Hepatocyte (in vitro differentiated cells): Measurements from ENCODE around the gene CC2D1A. TPM values are rescaled to one million over a fixed set of nuclear protein-coding genes. Genes with fewer than 3 reads are reported as not detected.

Experiments used
- DNase-seq: peaks from one replicate; pipeline ENCODE4 v3.0.0-alpha.2; 2016; ENCODE audit warnings: low spot score
- H2AFZ ChIP-seq: fragments of 200-600 bp; sonication (generic); 2 replicates; pipeline ENCODE4 v1.6.0; 2016; ENCODE audit warnings: antibody characterized with exemption, mild to moderate bottlenecking
- H3K27ac ChIP-seq: fragments of 200-600 bp; sonication (generic); 2 replicates; pipeline ENCODE4 v1.5.1; 2016; ENCODE audit warnings: mild to moderate bottlenecking
- H3K27me3 ChIP-seq: fragments of 200-600 bp; sonication (generic); 2 replicates; pipeline ENCODE4 v1.6.1; 2016
- H3K36me3 ChIP-seq: fragments of 200-600 bp; sonication (generic); replicated peaks from 2 replicates; pipeline ENCODE4 v1.5.1; 2016; ENCODE audit warnings: low read depth; ENCODE audit not compliant: insufficient read depth
- H3K4me1 ChIP-seq: fragments of 200-600 bp; sonication (generic); 2 replicates; pipeline ENCODE4 v1.5.1; 2016; ENCODE audit warnings: mild to moderate bottlenecking, moderate library complexity; ENCODE audit not compliant: insufficient read depth
- H3K4me2 ChIP-seq: fragments of 200-600 bp; sonication (generic); 2 replicates; pipeline ENCODE4 v1.6.0; 2016
- H3K4me3 ChIP-seq: fragments of 200-600 bp; sonication (generic); 2 replicates; pipeline ENCODE4 v1.5.1; 2016; ENCODE audit warnings: mild to moderate bottlenecking
- H3K79me2 ChIP-seq: fragments of 200-600 bp; sonication (generic); 2 replicates; pipeline ENCODE4 v1.6.0; 2017; ENCODE audit warnings: mild to moderate bottlenecking
- H3K9me2 ChIP-seq: fragments of 200-600 bp; sonication (generic); replicated peaks from 2 replicates; pipeline ENCODE4 v1.6.0; 2017; ENCODE audit warnings: mild to moderate bottlenecking; ENCODE audit not compliant: insufficient read depth
- H3K9me3 ChIP-seq: fragments of 200-600 bp; sonication (generic); 2 replicates; pipeline ENCODE4 v1.5.1; 2016; ENCODE audit warnings: low read depth, mild to moderate bottlenecking
- H4K20me1 ChIP-seq: fragments of 200-600 bp; sonication (generic); 2 replicates; pipeline ENCODE4 v1.6.0; 2016; ENCODE audit warnings: mild to moderate bottlenecking; ENCODE audit not compliant: insufficient read depth, poor library complexity, severe bottlenecking
- CTCF ChIP-seq: fragments of 200-600 bp; sonication (generic); IDR thresholded peaks from 2 replicates; pipeline ENCODE4 v1.5.1; 2016; ENCODE audit warnings: antibody characterized with exemption, mild to moderate bottlenecking; ENCODE audit not compliant: poor library complexity
- EZH2 ChIP-seq: fragments of 200-600 bp; sonication (generic); IDR thresholded peaks from 2 replicates; pipeline ENCODE4 v1.6.1; 2016; ENCODE audit warnings: antibody characterized with exemption, mild to moderate bottlenecking, borderline replicate concordance
- EZH2phosphoT487 ChIP-seq: fragments of 200-600 bp; sonication (generic); IDR thresholded peaks from one replicate; pipeline ENCODE4 v1.6.1; 2018; ENCODE audit warnings: antibody characterized with exemption, mild to moderate bottlenecking, low read depth, moderate library complexity; ENCODE audit not compliant: unreplicated experiment, severe bottlenecking
- WGBS: methylation state at CpG from one replicate; pipeline ENCODE4 v1.1.6; 2016; ENCODE audit warnings: low lambda C conversion rate; ENCODE audit errors: missing lambda C conversion rate; 5-methylcytosine and 5-hydroxymethylcytosine counted together
- polyA plus RNA-seq: library from polyadenylated mRNA; unstranded; fragments of >200 nt; fragmentation: Nextera tagmentation; extraction: Ambion mirVana; gene quantifications from 2 replicates; pipeline ENCODE4 v1.2.1, GENCODE V29; 2016
- total RNA-seq: library from RNA; depleted of rRNA; stranded (reverse); fragments of >200 nt; gene quantifications from 2 replicates; pipeline ENCODE4 v1.2.3, GENCODE V29; 2014

Gene CC2D1A
- total and polyA plus RNA-seq, 2 experiments from 2014 or later, result 20.8 to 43.3 TPM

GRCh38 chr19:13899912-13900584 is 6.0 kb upstream of the CC2D1A start:
- no peak for DNase-seq
- no peak overlapping the region for H2AFZ ChIP-seq
- H4K20me1 ChIP-seq, result no peaks in the 10 kb centered on the region
- no peaks in the 10 kb centered on the region for H3K36me3 ChIP-seq
- 87% methylated on average over 5 of the region's 5 CpGs for WGBS
- no peaks in the 10 kb centered on the region for H3K27me3 ChIP-seq
- TF ChIP-seq EZH2phosphoT487 (no peak), EZH2 (no peak), CTCF (no peak)
- no peak overlapping the region for H3K4me2 ChIP-seq
- no peaks in the 10 kb centered on the region for H3K9me2 ChIP-seq
- H3K79me2 ChIP-seq, result no peaks in the 10 kb centered on the region
- no peaks in the 10 kb centered on the region for H3K9me3 ChIP-seq
- peaks cover 4% of the 10 kb centered on the region for H3K4me1 ChIP-seq
- H3K27ac ChIP-seq, result no peak overlapping the region
- H3K4me3 ChIP-seq, result no peak overlapping the region

DNA sequence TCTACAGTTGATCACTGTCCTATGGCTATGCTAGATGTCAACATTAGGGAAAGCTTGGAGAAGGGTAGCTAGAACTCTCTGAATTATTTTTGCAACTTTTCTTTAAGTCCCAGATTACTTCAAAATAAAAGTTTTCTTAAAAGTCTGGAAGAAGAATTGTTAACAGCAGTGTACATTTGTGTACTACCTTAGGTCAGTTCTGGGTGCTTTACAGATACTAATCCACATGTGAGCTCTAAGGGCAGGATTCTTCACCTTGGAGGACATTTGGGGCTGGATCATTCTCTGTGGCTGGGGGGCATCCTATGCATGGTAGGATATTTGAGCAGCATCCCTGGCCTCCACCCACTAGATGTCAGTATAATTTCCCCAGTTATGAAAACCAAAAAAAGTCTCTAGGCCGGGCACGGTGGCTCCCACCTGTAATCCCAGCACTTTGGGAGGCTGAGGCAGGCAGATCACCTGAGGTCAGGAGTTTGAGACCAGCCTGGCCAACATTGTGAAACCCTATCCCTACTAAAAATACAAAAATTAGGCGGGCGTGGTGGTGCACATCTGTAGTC is 2.9 kb upstream of the CC2D1A start:
- H3K27ac ChIP-seq, result no peak overlapping the region
- no peaks in the 10 kb centered on the region for H4K20me1 ChIP-seq
- 82% methylated on average over 4 of the region's 4 CpGs for WGBS
- H3K79me2 ChIP-seq, result peaks cover 14% of the 10 kb centered on the region
- no peak for DNase-seq
- no peaks in the 10 kb centered on the region for H3K9me2 ChIP-seq
- H3K4me1 ChIP-seq, result peaks cover 13% of the 10 kb centered on the region
- no peak overlapping the region for H2AFZ ChIP-seq
- H3K4me3 ChIP-seq, result no peak overlapping the region
- H3K4me2 ChIP-seq, result no peak overlapping the region
- no peaks in the 10 kb centered on the region for H3K9me3 ChIP-seq
- H3K27me3 ChIP-seq, result no peaks in the 10 kb centered on the region
- H3K36me3 ChIP-seq, result no peaks in the 10 kb centered on the region
- peak; percentile 33 for TF ChIP-seq CTCF
- no peak for TF ChIP-seq EZH2phosphoT487

- Histone ChIP-seq H3K4me2 (peak overlapping the region; percentile 91), H3K9me2 (no peaks in the 10 kb centered on the region), H3K4me1 (peaks cover 8% of the 10 kb centered on the region), H3K79me2 (peaks cover 14% of the 10 kb centered on the region), H3K4me3 (peak overlapping the region; percentile 69), H3K27me3 (no peaks in the 10 kb centered on the region), H3K9me3 (no peaks in the 10 kb centered on the region), H3K27ac (peak overlapping the region; percentile 81), H3K36me3 (no peaks in the 10 kb centered on the region), H2AFZ (peak overlapping the region; percentile 80), H4K20me1 (no peaks in the 10 kb centered on the region)
- 16% methylated on average over 6 of the region's 13 CpGs for WGBS
- TF ChIP-seq EZH2phosphoT487 (no peak), EZH2 (no peak), CTCF (no peak)
- peak; percentile 55 for DNase-seq
These were observed 512 bp downstream of the CC2D1A start for GRCh38 chr19:13906521-13906904.
